Prostate gland (tissue), 2 donors: ENCODE data around the gene MARF1.

Experiments used
- POLR2A ChIP-seq: fragments of 450-650 bp; IDR thresholded peaks from one replicate; pipeline ENCODE4 v1.6.1; 2016; ENCODE audit warnings: antibody characterized with exemption, mild to moderate bottlenecking
- TF ChIP-seq, protein P1 (sequence below), 4 experiments: fragments of 200-600 bp in 2 of 4; fragments of 450-650 bp in 2 of 4; sonication (generic) in 2 of 4; IDR thresholded peaks; 1 replicate in 3 of 4; 2 replicates in 1 of 4; pipeline ENCODE4 v1.5.1; 2016 to 2019; ENCODE audit warnings: antibody characterized with exemption in 4 of 4, mild to moderate bottlenecking in 2 of 4, moderate library complexity in 2 of 4

DNA sequence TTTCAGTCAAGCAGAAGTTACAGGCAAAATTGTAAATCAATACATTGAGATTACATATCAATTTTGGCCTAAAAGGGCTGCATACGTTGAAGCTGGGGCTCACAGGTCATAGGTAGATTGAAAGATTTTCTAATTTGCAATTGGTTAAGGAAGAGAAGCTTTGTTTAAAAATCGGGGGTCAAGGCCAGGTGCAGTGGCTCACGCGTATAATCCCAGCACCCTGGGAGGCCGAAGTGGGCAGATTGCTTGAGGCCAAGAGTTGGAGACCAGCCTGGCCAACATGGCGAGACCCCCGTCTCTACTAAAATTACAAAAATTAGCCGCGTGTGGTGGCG lies 68.4 kb downstream of the MARF1 start:
- TF ChIP-seq, protein P1, sequence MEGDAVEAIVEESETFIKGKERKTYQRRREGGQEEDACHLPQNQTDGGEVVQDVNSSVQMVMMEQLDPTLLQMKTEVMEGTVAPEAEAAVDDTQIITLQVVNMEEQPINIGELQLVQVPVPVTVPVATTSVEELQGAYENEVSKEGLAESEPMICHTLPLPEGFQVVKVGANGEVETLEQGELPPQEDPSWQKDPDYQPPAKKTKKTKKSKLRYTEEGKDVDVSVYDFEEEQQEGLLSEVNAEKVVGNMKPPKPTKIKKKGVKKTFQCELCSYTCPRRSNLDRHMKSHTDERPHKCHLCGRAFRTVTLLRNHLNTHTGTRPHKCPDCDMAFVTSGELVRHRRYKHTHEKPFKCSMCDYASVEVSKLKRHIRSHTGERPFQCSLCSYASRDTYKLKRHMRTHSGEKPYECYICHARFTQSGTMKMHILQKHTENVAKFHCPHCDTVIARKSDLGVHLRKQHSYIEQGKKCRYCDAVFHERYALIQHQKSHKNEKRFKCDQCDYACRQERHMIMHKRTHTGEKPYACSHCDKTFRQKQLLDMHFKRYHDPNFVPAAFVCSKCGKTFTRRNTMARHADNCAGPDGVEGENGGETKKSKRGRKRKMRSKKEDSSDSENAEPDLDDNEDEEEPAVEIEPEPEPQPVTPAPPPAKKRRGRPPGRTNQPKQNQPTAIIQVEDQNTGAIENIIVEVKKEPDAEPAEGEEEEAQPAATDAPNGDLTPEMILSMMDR (IDR thresholded peaks at IDR 0.05), result no peak
- no peak for TF ChIP-seq POLR2A
